OCI-LY3 (cell line): ENCODE results near the gene LMCD1.

Experiments used
- EZH2phosphoT487 ChIP-seq: fragments of 200-600 bp; shearing (Covaris generic); IDR thresholded peaks from 2 replicates; pipeline ENCODE4 v1.6.1; 2018; ENCODE audit warnings: antibody characterized with exemption, mixed run types, low read depth
- TF ChIP-seq, protein P1 (sequence below): fragments of 200-600, 300-600 bp; sonication (generic); IDR thresholded peaks from 2 replicates; pipeline ENCODE4 v1.5.1; 2014; ENCODE audit warnings: antibody characterized with exemption, low read length, low read depth

DNA sequence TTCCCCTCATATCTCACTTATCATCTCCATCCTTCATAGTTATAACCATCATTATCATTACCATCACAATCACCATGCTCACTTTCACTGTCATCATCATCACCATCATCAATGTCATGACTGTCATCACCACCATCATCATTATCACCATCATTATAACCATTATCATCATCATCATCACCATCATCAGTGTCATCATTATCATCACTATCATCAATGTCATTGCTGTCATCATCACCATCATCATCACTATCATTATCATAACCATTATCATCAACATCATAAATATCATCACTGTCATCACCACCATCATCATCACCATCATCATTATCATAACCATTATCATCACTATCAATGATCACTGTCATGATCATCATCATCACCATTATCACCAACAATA lies 98.8 kb downstream of the LMCD1 start:
- TF ChIP-seq, protein P1, sequence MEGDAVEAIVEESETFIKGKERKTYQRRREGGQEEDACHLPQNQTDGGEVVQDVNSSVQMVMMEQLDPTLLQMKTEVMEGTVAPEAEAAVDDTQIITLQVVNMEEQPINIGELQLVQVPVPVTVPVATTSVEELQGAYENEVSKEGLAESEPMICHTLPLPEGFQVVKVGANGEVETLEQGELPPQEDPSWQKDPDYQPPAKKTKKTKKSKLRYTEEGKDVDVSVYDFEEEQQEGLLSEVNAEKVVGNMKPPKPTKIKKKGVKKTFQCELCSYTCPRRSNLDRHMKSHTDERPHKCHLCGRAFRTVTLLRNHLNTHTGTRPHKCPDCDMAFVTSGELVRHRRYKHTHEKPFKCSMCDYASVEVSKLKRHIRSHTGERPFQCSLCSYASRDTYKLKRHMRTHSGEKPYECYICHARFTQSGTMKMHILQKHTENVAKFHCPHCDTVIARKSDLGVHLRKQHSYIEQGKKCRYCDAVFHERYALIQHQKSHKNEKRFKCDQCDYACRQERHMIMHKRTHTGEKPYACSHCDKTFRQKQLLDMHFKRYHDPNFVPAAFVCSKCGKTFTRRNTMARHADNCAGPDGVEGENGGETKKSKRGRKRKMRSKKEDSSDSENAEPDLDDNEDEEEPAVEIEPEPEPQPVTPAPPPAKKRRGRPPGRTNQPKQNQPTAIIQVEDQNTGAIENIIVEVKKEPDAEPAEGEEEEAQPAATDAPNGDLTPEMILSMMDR, result no peak
- TF ChIP-seq EZH2phosphoT487, result no peak
